A673 (cell line): ENCODE data around the gene DMD. TPM values are rescaled to one million over a fixed set of nuclear protein-coding genes. Genes with fewer than 3 reads are reported as not detected.

Experiments used
- BruUV-seq: library from RNA; stranded (reverse); fragments of 400-500 nt; replicated peaks from 2 replicates; lab custom pipeline; 2021; lab: Mats Ljungman, UMichigan
- CTCF ChIA-PET: fragments of 300-600 bp; sonication (Branson Sonifier 250); formaldehyde crosslinking; loops from one replicate; lab custom pipeline; 2022; ENCODE audit warnings: antibody characterized with exemption; lab: Charles Lee
- POLR2A ChIA-PET: fragments of 300-600 bp; sonication (Branson Sonifier 250); formaldehyde crosslinking; loops from one replicate; lab custom pipeline; 2022; ENCODE audit warnings: antibody characterized with exemption; ENCODE audit not compliant: low non-redundant PET; lab: Charles Lee
- DNase-seq: peaks from one replicate; pipeline ENCODE4 v3.0.0-alpha.2; 2015; ENCODE audit warnings: low spot score
- H3K27ac ChIP-seq: fragments of 200-600 bp; sonication (generic); 2 replicates; pipeline ENCODE4 v1.5.1; 2016; ENCODE audit warnings: mixed run types, low read depth, mild to moderate bottlenecking, mixed read lengths, antibody characterized with exemption, low read length; ENCODE audit not compliant: poor library complexity, severe bottlenecking
- H3K27me3 ChIP-seq: fragments of 200-600 bp; sonication (generic); replicated peaks from 2 replicates; pipeline ENCODE4 v1.6.1; 2017; ENCODE audit warnings: mixed run types, low read depth, mild to moderate bottlenecking, mixed read lengths, antibody characterized with exemption, low read length; ENCODE audit not compliant: insufficient read depth, poor library complexity
- H3K36me3 ChIP-seq: fragments of 200-600 bp; sonication (generic); 2 replicates; pipeline ENCODE4 v1.6.1; 2016; ENCODE audit warnings: mixed run types, mild to moderate bottlenecking, mixed read lengths, antibody characterized with exemption, low read length; ENCODE audit not compliant: insufficient read depth, poor library complexity, severe bottlenecking
- H3K4me1 ChIP-seq: fragments of 200-600 bp; sonication (generic); 2 replicates; pipeline ENCODE4 v1.6.1; 2017; ENCODE audit warnings: mixed run types, mild to moderate bottlenecking, mixed read lengths, antibody characterized with exemption, low read length; ENCODE audit not compliant: insufficient read depth, poor library complexity, severe bottlenecking
- H3K4me3 ChIP-seq: fragments of 200-600 bp; sonication (generic); 2 replicates; pipeline ENCODE4 v1.5.1; 2016; ENCODE audit warnings: low read depth, mixed run types, mild to moderate bottlenecking, mixed read lengths, low read length; ENCODE audit not compliant: poor library complexity, severe bottlenecking
- H3K9me3 ChIP-seq: fragments of 200-600 bp; sonication (generic); 2 replicates; pipeline ENCODE4 v1.6.1; 2016; ENCODE audit warnings: mixed run types, low read depth, mild to moderate bottlenecking, mixed read lengths, antibody characterized with exemption, low read length; ENCODE audit not compliant: poor library complexity, severe bottlenecking
- CTCF ChIP-seq: fragments of 300-800, 200-600 bp; sonication (generic); conservative IDR thresholded peaks from 2 replicates; pipeline ENCODE4 v1.5.1; 2017; ENCODE audit warnings: low read depth, mild to moderate bottlenecking, antibody characterized with exemption, low read length, moderate library complexity, mixed read lengths
- EZH2 ChIP-seq: fragments of 200-600 bp; sonication (generic); IDR thresholded peaks from 2 replicates; pipeline ENCODE4 v1.6.1; 2017; ENCODE audit warnings: borderline replicate concordance, low read depth, mild to moderate bottlenecking, mixed read lengths, antibody characterized with exemption, low read length; ENCODE audit not compliant: poor library complexity, severe bottlenecking
- intact Hi-C: fragments of 100-400 bp; cut with micrococcal nuclease; formaldehyde crosslinking; loops from one replicate; pipeline ENCODE4 v1.10.0; 2022; ENCODE audit not compliant: unreplicated experiment
- total RNA-seq: library from RNA; stranded (reverse); gene quantifications from 2 replicates; pipeline ENCODE4 v1.2.3, GENCODE V29; 2021

DMD gene
- total RNA-seq, 1 experiment from 2014 or later: 5.4 TPM

GRCh38 chrX:31132821-31133241 is 2078.5 kb downstream of the DMD start:
- no TSS peak for BruUV-seq
- H3K4me3 ChIP-seq: no peak overlapping the region
- no peaks in the 10 kb centered on the region for H3K27me3 ChIP-seq
- TF ChIP-seq CTCF (no peak), EZH2 (no peak)
- H3K36me3 ChIP-seq: no peaks in the 10 kb centered on the region
- H3K27ac ChIP-seq: no peak overlapping the region
- H3K9me3 ChIP-seq: no peaks in the 10 kb centered on the region
- CTCF ChIA-PET: no interaction called here
- DNase-seq: no peak
- intact Hi-C loops: no loop called here
- no peaks in the 10 kb centered on the region for H3K4me1 ChIP-seq
- POLR2A ChIA-PET: no interaction called here

DNA sequence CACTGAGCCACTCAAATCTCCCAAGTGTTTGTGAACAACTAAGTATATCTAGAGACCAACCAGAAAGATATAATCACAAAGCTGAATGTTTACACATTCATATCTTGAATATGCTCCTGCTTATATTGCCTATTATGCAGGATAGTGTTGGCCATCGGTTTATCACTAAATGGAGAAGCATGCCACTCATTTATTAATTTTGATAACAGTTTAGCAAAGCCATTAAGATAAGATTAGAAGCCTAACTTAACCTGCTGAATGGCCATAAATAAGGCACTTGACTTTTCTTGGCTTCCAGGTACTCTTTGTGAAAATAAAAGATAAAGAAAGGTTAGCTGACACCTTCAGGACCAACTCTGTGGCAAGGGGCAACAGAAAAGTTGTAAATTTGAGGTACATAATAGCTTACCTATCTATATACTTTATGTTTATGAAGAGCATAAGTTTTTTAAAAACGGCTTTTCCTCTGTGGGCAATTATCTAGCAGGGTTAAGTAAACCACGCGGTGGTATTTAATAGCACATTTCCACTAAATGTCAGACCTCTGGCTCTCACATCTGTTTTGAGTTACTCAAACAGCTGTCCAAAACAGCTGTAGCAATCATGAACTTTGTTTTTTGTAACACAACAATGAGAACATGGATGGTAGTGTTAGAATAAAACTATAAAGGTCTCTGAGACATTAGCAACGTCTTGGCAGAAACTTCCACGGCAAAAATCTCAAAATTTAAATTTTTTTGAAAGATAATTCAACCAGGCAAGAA is 2080.7 kb downstream of the DMD start:
- POLR2A ChIA-PET: no interaction called here
- intact Hi-C loops: no loop called here
- no peak for DNase-seq
- H3K4me3 ChIP-seq: no peak overlapping the region
- CTCF ChIA-PET: no interaction called here
- TF ChIP-seq CTCF (no peak), EZH2 (no peak)
- H3K9me3 ChIP-seq: no peaks in the 10 kb centered on the region
- no TSS peak for BruUV-seq
- H3K4me1 ChIP-seq: no peaks in the 10 kb centered on the region
- H3K27ac ChIP-seq: no peak overlapping the region
- H3K27me3 ChIP-seq: no peaks in the 10 kb centered on the region
- no peaks in the 10 kb centered on the region for H3K36me3 ChIP-seq

- TF ChIP-seq EZH2 (no peak), CTCF (no peak)
- H3K4me1 ChIP-seq: no peaks in the 10 kb centered on the region
- no peak for DNase-seq
- POLR2A ChIA-PET: no interaction called here
- H3K9me3 ChIP-seq: no peaks in the 10 kb centered on the region
- no peak overlapping the region for H3K27ac ChIP-seq
- H3K27me3 ChIP-seq: no peaks in the 10 kb centered on the region
- BruUV-seq: no TSS peak
- H3K36me3 ChIP-seq: no peaks in the 10 kb centered on the region
- CTCF ChIA-PET: no interaction called here
- H3K4me3 ChIP-seq: no peak overlapping the region
- intact Hi-C loops: no loop called here
Measured at GRCh38 chrX:31128855-31129254, 2082.5 kb downstream of the DMD start.
